Vagina (tissue), 2 donors: ENCODE measurements around the gene PEX26.

ENCODE experiments used
- POLR2A ChIP-seq, 2 donors: fragments of 450-650 bp; IDR thresholded peaks; one replicate each; pipeline ENCODE4 v1.6.1; 2017; ENCODE audit warnings: antibody characterized with exemption in 2 of 2, mild to moderate bottlenecking in 2 of 2, moderate library complexity in 2 of 2
- POLR2AphosphoS5 ChIP-seq, 2 donors: sonication (generic); formaldehyde crosslinking; IDR thresholded peaks; one replicate each; pipeline ENCODE4 v1.9.0; 2017; ENCODE audit warnings: antibody characterized with exemption in 2 of 2, mild to moderate bottlenecking in 2 of 2, low read depth in 1 of 2; ENCODE audit not compliant: insufficient read depth in 1 of 2

GRCh38 chr22:18110194-18110953, 32.6 kb downstream of the PEX26 start, which contains the start of gene TUBA8:
- TF ChIP-seq POLR2A (IDR thresholded peaks at IDR 0.05) (no peak), POLR2AphosphoS5 (IDR thresholded peaks at IDR 0.05; ENCODE audit: insufficient read depth in 1 of 2, low read depth in 1 of 2) (no peak)
